CD14-positive monocyte (primary cell): ENCODE results near the gene ELK1. TPM values are rescaled to one million over a fixed set of nuclear protein-coding genes. Genes with fewer than 3 reads are reported as not detected.

Source experiments
- DNase-seq, 3 donors: peaks; one replicate each; pipeline ENCODE4 v3.0.0-alpha.2; 2011 to 2022
- H2AFZ ChIP-seq: 2 replicates; pipeline ENCODE4 v1.6.0; 2012; ENCODE audit warnings: mild to moderate bottlenecking, low read depth, low read length, inconsistent platforms; ENCODE audit not compliant: insufficient read depth, poor library complexity, severe bottlenecking
- H3K27ac ChIP-seq, 2 donors: 1 replicate in 1 of 2; 2 replicates in 1 of 2; pipeline ENCODE4 v1.5.1; 2012 to 2013; ENCODE audit warnings: low read length in 2 of 2, control low read depth in 1 of 2, inconsistent platforms in 1 of 2, low read depth in 1 of 2, mild to moderate bottlenecking in 1 of 2
- H3K27me3 ChIP-seq, 2 donors: one replicate each; pipeline versions ENCODE4 v1.6.0 to v1.6.1; 2011 to 2013; ENCODE audit warnings: low read length in 2 of 2; ENCODE audit not compliant: control insufficient read depth in 2 of 2, insufficient read depth in 2 of 2
- H3K36me3 ChIP-seq, 2 donors: replicated peaks in 1 of 2; 1 replicate in 1 of 2; 2 replicates in 1 of 2; pipeline versions ENCODE4 v1.5.1 to v1.6.1; 2012 to 2013; ENCODE audit warnings: low read length in 2 of 2, control low read depth in 1 of 2, inconsistent platforms in 1 of 2, mild to moderate bottlenecking in 1 of 2; ENCODE audit not compliant: insufficient read depth in 2 of 2, control insufficient read depth in 1 of 2
- H3K4me1 ChIP-seq, 2 donors: 1 replicate in 1 of 2; 2 replicates in 1 of 2; pipeline versions ENCODE4 v1.5.1 to v1.6.1; 2012 to 2013; ENCODE audit warnings: low read length in 2 of 2, control low read depth in 1 of 2, inconsistent platforms in 1 of 2, mild to moderate bottlenecking in 1 of 2, moderate library complexity in 1 of 2; ENCODE audit not compliant: insufficient read depth in 2 of 2, control insufficient read depth in 1 of 2
- H3K4me2 ChIP-seq: replicated peaks from 2 replicates; pipeline ENCODE3; 2012; ENCODE audit warnings: low read length, moderate library complexity, mild to moderate bottlenecking; ENCODE audit not compliant: poor library complexity, severe bottlenecking; ENCODE audit errors: extremely low read depth
- H3K4me3 ChIP-seq, 3 experiments: fragments of 200-600 bp in 1 of 3; sonication (generic) in 1 of 3; replicated peaks in 1 of 3; 1 replicate in 2 of 3; 2 replicates in 1 of 3; pipeline ENCODE4 v1.5.1; 2011 to 2013; ENCODE audit warnings: low read length in 3 of 3, mild to moderate bottlenecking in 3 of 3, control low read depth in 2 of 3, low read depth in 2 of 3, inconsistent platforms in 1 of 3, moderate library complexity in 1 of 3
- H3K79me2 ChIP-seq: 2 replicates; pipeline ENCODE4 v1.6.0; 2012; ENCODE audit warnings: mild to moderate bottlenecking, control low read depth, inconsistent platforms, low read length, moderate library complexity; ENCODE audit not compliant: insufficient read depth
- H3K9ac ChIP-seq: 2 replicates; pipeline ENCODE4 v1.6.0; 2017; ENCODE audit warnings: low read length, mild to moderate bottlenecking; ENCODE audit not compliant: insufficient read depth, poor library complexity, severe bottlenecking
- H3K9me3 ChIP-seq, 2 donors: replicated peaks in 1 of 2; 1 replicate in 1 of 2; 2 replicates in 1 of 2; pipeline versions ENCODE4 v1.5.1 to v1.6.1; 2012 to 2013; ENCODE audit warnings: low read length in 2 of 2, control low read depth in 1 of 2; ENCODE audit not compliant: control insufficient read depth in 1 of 2, insufficient read depth in 1 of 2
- H4K20me1 ChIP-seq: 2 replicates; pipeline ENCODE4 v1.6.0; 2012; ENCODE audit warnings: mild to moderate bottlenecking, low read length, control low read depth, moderate library complexity; ENCODE audit not compliant: insufficient read depth
- H3K27ac Mint-ChIP-seq, 7 donors: one replicate each; pipeline ENCODE4 v1.8.0; 2020; ENCODE audit warnings: mild to moderate bottlenecking in 7 of 7, mixed read lengths in 7 of 7, moderate library complexity in 6 of 7, inconsistent platforms in 2 of 7
- H3K27me3 Mint-ChIP-seq, 3 donors: one replicate each; pipeline ENCODE4 v1.8.0; 2021 to 2022; ENCODE audit warnings: low read depth in 3 of 3, mild to moderate bottlenecking in 3 of 3, mixed read lengths in 3 of 3, moderate library complexity in 3 of 3, inconsistent platforms in 1 of 3
- H3K36me3 Mint-ChIP-seq, 2 donors: one replicate each; pipeline ENCODE4 v1.8.0; 2020; ENCODE audit warnings: mixed read lengths in 2 of 2, inconsistent platforms in 1 of 2, mild to moderate bottlenecking in 1 of 2
- H3K4me1 Mint-ChIP-seq: one replicate; pipeline ENCODE4 v1.8.0; 2020; ENCODE audit warnings: mild to moderate bottlenecking, mixed read lengths
- H3K4me3 Mint-ChIP-seq, 2 donors: one replicate each; pipeline ENCODE4 v1.8.0; 2020; ENCODE audit warnings: mild to moderate bottlenecking in 2 of 2, mixed read lengths in 2 of 2, moderate library complexity in 1 of 2
- H3K9me3 Mint-ChIP-seq, 7 donors: one replicate each; pipeline ENCODE4 v1.8.0; 2020 to 2022; ENCODE audit warnings: mixed read lengths in 7 of 7, mild to moderate bottlenecking in 6 of 7, moderate library complexity in 6 of 7, inconsistent platforms in 2 of 7
- CTCF ChIP-seq: fragments of 200-600 bp; IDR thresholded peaks from one replicate; pipeline ENCODE4 v1.8.0; 2022; ENCODE audit warnings: antibody characterized with exemption, mild to moderate bottlenecking
- WGBS: methylation state at CpG from one replicate; pipeline ENCODE4 v1.1.5; 2013; ENCODE audit warnings: missing lambda C conversion rate; ENCODE audit not compliant: insufficient coverage; 5-methylcytosine and 5-hydroxymethylcytosine counted together
- intact Hi-C, 2 donors: fragments of 100-400 bp; cut with micrococcal nuclease; formaldehyde crosslinking; loops; one replicate each; pipeline versions ENCODE4 v1.15.0 to v1.15.1; 2023
- polyA plus RNA-seq, 3 donors: library from polyadenylated mRNA; depleted of rRNA in 1 of 3; unstranded in 2 of 3; stranded (reverse) in 1 of 3; fragments of 300-500 nt in 2 of 3; fragments of >200 nt in 1 of 3; fragmentation: Illumina TruSeq in 2 of 3; gene quantifications; 1 replicate in 2 of 3; 2 replicates in 1 of 3; pipeline ENCODE4 v1.2.3, GENCODE V29; 2012 to 2021

The ELK1 gene
- polyA plus RNA-seq, 3 donors: 9.5 to 11.9 (median 10.7) TPM

GRCh38 chrX:47612418-47612817 lies 37.9 kb downstream of the ELK1 start:
- Mint-ChIP-seq H3K27me3 (peaks cover 5 to 8% (median 6%) of the 10 kb centered on the region in 3 donors), H3K36me3 (no peaks in the 10 kb centered on the region), H3K9me3 (peaks cover 0 to 9% (median 0%) of the 10 kb centered on the region in 7 donors), H3K4me1 (peaks cover 30% of the 10 kb centered on the region), H3K4me3 (no peak overlapping the region), H3K27ac (peak overlapping the region in 1 of 7 donors; percentile 18)
- no peaks in the 10 kb centered on the region for H3K79me2 ChIP-seq
- no peak overlapping the region for H3K4me2 ChIP-seq
- H3K36me3 ChIP-seq: no peaks in the 10 kb centered on the region
- no peak overlapping the region for H2AFZ ChIP-seq
- no peak overlapping the region for H3K4me3 ChIP-seq
- H3K9me3 ChIP-seq: no peaks in the 10 kb centered on the region
- peaks cover 0 to 2% of the 10 kb centered on the region in 2 donors for H3K27me3 ChIP-seq
- no peak for TF ChIP-seq CTCF
- no peak overlapping the region for H3K9ac ChIP-seq
- DNase-seq: no peak
- H3K4me1 ChIP-seq: peaks cover 33% of the 10 kb centered on the region in 2 donors
- H3K27ac ChIP-seq: no peak overlapping the region
- no peaks in the 10 kb centered on the region for H4K20me1 ChIP-seq
- intact Hi-C loops: no loop called here

GRCh38 chrX:47611926-47612325 lies 38.4 kb downstream of the ELK1 start:
- Histone ChIP-seq H2AFZ (no peak overlapping the region), H3K4me1 (peaks cover 33 to 38% of the 10 kb centered on the region in 2 donors), H3K79me2 (no peaks in the 10 kb centered on the region), H3K4me3 (no peak overlapping the region), H4K20me1 (no peaks in the 10 kb centered on the region), H3K4me2 (no peak overlapping the region), H3K9me3 (no peaks in the 10 kb centered on the region), H3K27ac (no peak overlapping the region), H3K9ac (no peak overlapping the region), H3K27me3 (peaks cover 0 to 2% of the 10 kb centered on the region in 2 donors), H3K36me3 (no peaks in the 10 kb centered on the region)
- intact Hi-C loops: no loop called here
- Mint-ChIP-seq H3K36me3 (no peaks in the 10 kb centered on the region), H3K27ac (no peak overlapping the region), H3K4me1 (peaks cover 30% of the 10 kb centered on the region), H3K9me3 (peaks cover 0 to 9% (median 0%) of the 10 kb centered on the region in 7 donors), H3K4me3 (no peak overlapping the region), H3K27me3 (peaks cover 5 to 8% (median 6%) of the 10 kb centered on the region in 3 donors)
- 100% methylated on average over 1 of the region's 2 CpGs for WGBS
- TF ChIP-seq CTCF: no peak
- no peak for DNase-seq
